Measurements from ENCODE around the gene NIPA2.

NIPA2 gene

GRCh38 chr15:22839046-22839695 is 705 bp downstream of the NIPA2 start:
- DNase-seq: no peak

GRCh38 chr15:22844421-22845288 is 6.2 kb downstream of the NIPA2 start:
- no peak for DNase-seq

- DNase-seq: no peak
These were observed 6.9 kb downstream of the NIPA2 start for GRCh38 chr15:22845289-22845900.

GRCh38 chr15:22846073-22846472 is 7.6 kb downstream of the NIPA2 start:
- DNase-seq: no peak

- no peak for DNase-seq
These were observed 11.6 kb downstream of the NIPA2 start for GRCh38 chr15:22850055-22850454.

GRCh38 chr15:22851513-22851912 is 13.0 kb downstream of the NIPA2 start:
- DNase-seq: no peak

- no peak for DNase-seq
These were observed 17.3 kb downstream of the NIPA2 start for GRCh38 chr15:22855791-22856190.

- no peak for DNase-seq
These were observed 18.2 kb downstream of the NIPA2 start for GRCh38 chr15:22856659-22857058.

- DNase-seq: no peak
These were observed 22.7 kb downstream of the NIPA2 start for GRCh38 chr15:22861161-22861560.

GRCh38 chr15:22863356-22863755 is 24.9 kb downstream of the NIPA2 start:
- DNase-seq: no peak

GRCh38 chr15:22866079-22866478 is 27.6 kb downstream of the NIPA2 start:
- DNase-seq: no peak

- no peak for DNase-seq
These were observed 29.4 kb downstream of the NIPA2 start for GRCh38 chr15:22867886-22868285.

GRCh38 chr15:22868495-22868894 is 30.0 kb downstream of the NIPA2 start:
- no peak for DNase-seq

GRCh38 chr15:22868928-22869327 is 30.5 kb downstream of the NIPA2 start:
- no peak for DNase-seq

- no peak for DNase-seq
These were observed 31.4 kb downstream of the NIPA2 start for GRCh38 chr15:22869856-22870255.

- no peak for DNase-seq
These were observed 32.4 kb downstream of the NIPA2 start for GRCh38 chr15:22870865-22871264.

- DNase-seq: no peak
These were observed 33.1 kb downstream of the NIPA2 start for GRCh38 chr15:22871481-22872086.

- no peak for DNase-seq
These were observed 34.7 kb downstream of the NIPA2 start for GRCh38 chr15:22872936-22873701.

GRCh38 chr15:22873841-22874240 is 35.4 kb downstream of the NIPA2 start:
- no peak for DNase-seq

GRCh38 chr15:22874256-22874655 is 35.8 kb downstream of the NIPA2 start:
- no peak for DNase-seq

- no peak for DNase-seq
These were observed 36.5 kb downstream of the NIPA2 start for GRCh38 chr15:22874966-22875365.

- no peak for DNase-seq
These were observed 38.7 kb downstream of the NIPA2 start for GRCh38 chr15:22877117-22877516.

- DNase-seq: no peak
These were observed 39.1 kb downstream of the NIPA2 start for GRCh38 chr15:22877607-22878006.

All from AML-193 (cell line).